Chondrocyte (in vitro differentiated cells): ENCODE data around the gene NELL1. TPM values are rescaled to one million over a fixed set of nuclear protein-coding genes. Genes with fewer than 3 reads are reported as not detected.

Experiments used
- DNase-seq: peaks from one replicate; pipeline ENCODE4 v3.0.0; 2021; ENCODE audit warnings: mixed read lengths, low spot score
- H3K27ac Mint-ChIP-seq: one replicate; pipeline ENCODE4 v1.8.0; 2021; ENCODE audit warnings: mild to moderate bottlenecking, moderate library complexity, mixed read lengths; ENCODE audit not compliant: unreplicated experiment
- H3K27me3 Mint-ChIP-seq: 2 replicates; pipeline ENCODE4 v1.8.0; 2021; ENCODE audit warnings: low read depth, mixed read lengths
- H3K36me3 Mint-ChIP-seq: 2 replicates; pipeline ENCODE4 v1.8.0; 2021; ENCODE audit warnings: low read depth, mixed read lengths
- H3K4me1 Mint-ChIP-seq: 2 replicates; pipeline ENCODE4 v1.8.0; 2021; ENCODE audit warnings: low read depth, mild to moderate bottlenecking, mixed read lengths
- H3K4me3 Mint-ChIP-seq: one replicate; pipeline ENCODE4 v1.8.0; 2021; ENCODE audit warnings: mild to moderate bottlenecking, moderate library complexity, mixed read lengths; ENCODE audit not compliant: unreplicated experiment
- H3K9me3 Mint-ChIP-seq: 2 replicates; pipeline ENCODE4 v1.8.0; 2021; ENCODE audit warnings: low read depth, mixed read lengths
- total RNA-seq: library from RNA; stranded (reverse); gene quantifications from 3 replicates; pipeline ENCODE4 v1.2.1, GENCODE V29; 2021
- TF ChIP-seq, protein P1 (sequence below): fragments of 200-600 bp; sonication (generic); IDR thresholded peaks from 2 replicates; pipeline ENCODE4 v1.5.0; 2021; ENCODE audit warnings: antibody characterized with exemption, mild to moderate bottlenecking, moderate library complexity

The NELL1 gene
- total RNA-seq, 1 donor from 2014 or later, result not detected

DNA sequence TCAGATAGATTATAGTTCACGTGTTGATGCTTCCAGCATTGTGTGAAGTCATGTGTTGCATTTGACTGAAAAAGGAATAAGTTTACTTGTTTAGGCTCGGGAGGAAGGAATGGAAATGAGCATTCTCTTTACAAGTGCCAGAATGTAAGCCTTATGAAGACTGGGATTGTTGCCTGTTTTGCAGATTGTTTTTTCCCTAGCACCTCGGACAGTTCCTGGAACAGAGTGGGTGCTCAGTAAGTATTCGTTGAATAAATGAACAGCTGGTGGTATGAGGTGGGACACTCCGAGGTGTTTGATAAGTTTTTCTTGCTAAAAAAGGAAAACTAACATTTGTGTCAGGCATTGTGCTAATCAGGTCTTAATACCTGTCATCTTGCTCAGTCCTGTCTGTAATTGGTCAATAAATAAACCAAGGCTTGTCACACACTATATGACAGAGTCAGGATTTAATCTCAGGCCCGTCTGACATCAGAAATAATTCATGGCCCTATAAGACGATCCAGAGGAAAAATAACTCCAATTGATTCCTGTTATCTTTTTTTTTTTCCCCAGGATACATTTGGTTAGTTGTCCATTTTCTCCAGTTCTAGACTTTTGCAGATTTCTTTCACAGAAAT lies 304.7 kb downstream of the NELL1 start:
- H3K36me3 Mint-ChIP-seq, result no peaks in the 10 kb centered on the region
- no peak overlapping the region for H3K27ac Mint-ChIP-seq
- H3K4me3 Mint-ChIP-seq, result no peak overlapping the region
- H3K9me3 Mint-ChIP-seq, result no peaks in the 10 kb centered on the region
- H3K27me3 Mint-ChIP-seq, result peaks cover 5% of the 10 kb centered on the region
- DNase-seq, result no peak
- no peaks in the 10 kb centered on the region for H3K4me1 Mint-ChIP-seq
- TF ChIP-seq, protein P1, sequence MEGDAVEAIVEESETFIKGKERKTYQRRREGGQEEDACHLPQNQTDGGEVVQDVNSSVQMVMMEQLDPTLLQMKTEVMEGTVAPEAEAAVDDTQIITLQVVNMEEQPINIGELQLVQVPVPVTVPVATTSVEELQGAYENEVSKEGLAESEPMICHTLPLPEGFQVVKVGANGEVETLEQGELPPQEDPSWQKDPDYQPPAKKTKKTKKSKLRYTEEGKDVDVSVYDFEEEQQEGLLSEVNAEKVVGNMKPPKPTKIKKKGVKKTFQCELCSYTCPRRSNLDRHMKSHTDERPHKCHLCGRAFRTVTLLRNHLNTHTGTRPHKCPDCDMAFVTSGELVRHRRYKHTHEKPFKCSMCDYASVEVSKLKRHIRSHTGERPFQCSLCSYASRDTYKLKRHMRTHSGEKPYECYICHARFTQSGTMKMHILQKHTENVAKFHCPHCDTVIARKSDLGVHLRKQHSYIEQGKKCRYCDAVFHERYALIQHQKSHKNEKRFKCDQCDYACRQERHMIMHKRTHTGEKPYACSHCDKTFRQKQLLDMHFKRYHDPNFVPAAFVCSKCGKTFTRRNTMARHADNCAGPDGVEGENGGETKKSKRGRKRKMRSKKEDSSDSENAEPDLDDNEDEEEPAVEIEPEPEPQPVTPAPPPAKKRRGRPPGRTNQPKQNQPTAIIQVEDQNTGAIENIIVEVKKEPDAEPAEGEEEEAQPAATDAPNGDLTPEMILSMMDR, result no peak

DNA sequence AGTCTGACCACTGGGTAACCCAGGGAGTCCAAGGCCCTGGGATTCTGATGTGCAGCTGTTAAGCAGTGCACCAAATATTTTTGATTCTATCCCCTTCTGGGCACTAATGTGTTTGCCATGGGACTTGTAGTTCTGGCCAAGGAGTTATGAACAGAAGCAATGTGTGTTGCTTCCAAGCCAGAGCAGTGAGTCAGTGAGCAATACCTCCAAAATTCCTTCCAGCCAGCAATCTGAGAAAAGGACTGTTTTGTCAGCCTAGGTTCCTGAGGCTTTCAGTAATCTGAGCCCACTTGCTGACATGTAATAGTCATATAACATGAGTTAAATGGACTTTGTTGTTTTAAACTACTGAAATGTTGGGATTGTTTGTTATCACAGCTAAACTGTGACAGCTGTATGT lies 311.4 kb downstream of the NELL1 start:
- peaks cover 5% of the 10 kb centered on the region for H3K27me3 Mint-ChIP-seq
- H3K27ac Mint-ChIP-seq, result no peak overlapping the region
- peaks cover 3% of the 10 kb centered on the region for H3K9me3 Mint-ChIP-seq
- no peak for DNase-seq
- TF ChIP-seq, protein P1, result no peak
- no peak overlapping the region for H3K4me3 Mint-ChIP-seq
- no peaks in the 10 kb centered on the region for H3K4me1 Mint-ChIP-seq
- no peaks in the 10 kb centered on the region for H3K36me3 Mint-ChIP-seq

DNA sequence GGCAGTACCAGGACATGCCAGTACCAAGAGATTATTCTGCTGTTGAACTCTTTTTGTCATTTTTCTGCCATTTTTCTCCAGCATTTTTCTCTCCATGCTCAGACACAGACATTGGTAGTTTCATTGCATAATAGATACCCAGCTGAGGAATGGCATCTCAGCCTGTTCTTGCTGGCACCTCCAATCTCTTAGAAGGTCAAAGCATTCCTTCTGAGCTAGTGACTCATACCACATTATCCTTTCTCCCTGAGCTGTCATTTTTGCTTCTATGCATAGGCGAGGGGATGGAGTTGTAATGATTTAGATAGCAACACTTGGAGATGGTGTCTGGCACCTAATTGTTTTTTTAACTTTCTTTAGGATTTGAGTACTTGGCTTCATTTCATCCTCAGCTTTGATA lies 321.1 kb downstream of the NELL1 start:
- H3K9me3 Mint-ChIP-seq, result peaks cover 5% of the 10 kb centered on the region
- H3K4me1 Mint-ChIP-seq, result no peaks in the 10 kb centered on the region

DNA sequence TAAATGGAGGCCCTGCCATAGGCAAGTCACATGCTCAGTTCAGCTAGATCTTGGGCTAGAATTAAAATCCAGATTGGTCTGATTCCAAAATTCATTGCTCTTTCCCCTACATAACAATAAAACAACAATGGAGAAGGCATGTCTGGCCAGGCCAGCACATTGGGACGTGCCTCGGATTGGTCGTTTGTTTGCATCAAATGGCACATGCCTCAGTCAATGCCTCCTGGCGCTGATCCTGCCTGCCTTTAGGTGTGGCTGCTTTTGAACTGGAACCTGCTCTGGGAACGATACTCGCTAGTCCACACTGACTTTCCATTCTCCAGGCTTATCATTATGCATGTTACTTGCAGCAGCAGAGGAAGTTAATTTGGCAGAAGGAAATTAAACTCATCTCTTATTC lies 322.1 kb downstream of the NELL1 start:
- Mint-ChIP-seq H3K27ac (no peak overlapping the region), H3K36me3 (no peaks in the 10 kb centered on the region), H3K4me3 (no peak overlapping the region), H3K4me1 (no peaks in the 10 kb centered on the region), H3K9me3 (peaks cover 4% of the 10 kb centered on the region), H3K27me3 (no peaks in the 10 kb centered on the region)
- DNase-seq, result no peak
- TF ChIP-seq, protein P1, result no peak

More for the DNA sequence above, 321.1 kb downstream of the NELL1 start:
- Mint-ChIP-seq H3K4me3 (no peak overlapping the region), H3K27ac (no peak overlapping the region), H3K36me3 (no peaks in the 10 kb centered on the region), H3K27me3 (no peaks in the 10 kb centered on the region)
- no peak for DNase-seq
- TF ChIP-seq, protein P1, result no peak

DNA sequence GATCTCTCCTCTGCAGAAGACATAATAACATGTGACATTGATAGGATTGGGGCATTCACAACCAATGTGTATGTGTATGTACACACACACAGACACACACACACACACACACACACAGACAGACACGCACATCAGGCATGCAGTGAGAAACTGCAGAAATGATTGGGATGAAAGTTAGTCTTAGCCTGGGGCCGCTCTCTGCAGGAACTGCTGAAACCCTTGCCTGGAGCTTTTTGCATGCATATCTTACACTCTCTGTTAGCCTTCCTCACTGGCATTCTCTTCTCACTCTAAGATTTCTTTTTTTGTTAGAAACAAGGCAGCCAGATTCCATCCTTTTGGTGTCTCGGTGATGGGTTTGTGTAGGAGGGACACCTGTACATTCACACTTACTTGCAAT lies 337.9 kb downstream of the NELL1 start:
- Mint-ChIP-seq H3K4me3 (no peak overlapping the region), H3K36me3 (no peaks in the 10 kb centered on the region), H3K27me3 (peaks cover 4% of the 10 kb centered on the region), H3K27ac (no peak overlapping the region), H3K4me1 (no peaks in the 10 kb centered on the region), H3K9me3 (peaks cover 8% of the 10 kb centered on the region)
- no peak for DNase-seq
- TF ChIP-seq, protein P1, result no peak
